PC-9 (cell line): ENCODE measurements around the gene RETREG1.

Source experiments
- CTCF ChIP-seq: fragments of 200-600 bp; sonication (generic); conservative IDR thresholded peaks from 2 replicates; pipeline ENCODE4 v1.6.1; 2017; ENCODE audit warnings: mixed run types, antibody characterized with exemption, mild to moderate bottlenecking, moderate library complexity
- EZH2 ChIP-seq: fragments of 200-600 bp; sonication (generic); IDR thresholded peaks from 2 replicates; pipeline ENCODE4 v1.8.0; 2017; ENCODE audit warnings: antibody characterized with exemption, low read depth

GRCh38 chr5:16482891-16483290 lies 133.9 kb downstream of the RETREG1 start:
- no peak for TF ChIP-seq CTCF
- TF ChIP-seq EZH2, result no peak
